T follicular helper cell (primary cell): ENCODE data around the gene HSD17B4.
A peak's percentile ranks its signal among the peaks of the same experiment; 100 is the strongest.
"Not testable (repeated sequence)": the region's sequence is repeated elsewhere in the genome, so short reads cannot be mapped to it uniquely, and the experiment has no call there.

Experiments used
- DNase-seq: peaks from one replicate; pipeline ENCODE4 v3.0.0-alpha.2; 2020; ENCODE audit warnings: low read depth

Gene HSD17B4

DNA sequence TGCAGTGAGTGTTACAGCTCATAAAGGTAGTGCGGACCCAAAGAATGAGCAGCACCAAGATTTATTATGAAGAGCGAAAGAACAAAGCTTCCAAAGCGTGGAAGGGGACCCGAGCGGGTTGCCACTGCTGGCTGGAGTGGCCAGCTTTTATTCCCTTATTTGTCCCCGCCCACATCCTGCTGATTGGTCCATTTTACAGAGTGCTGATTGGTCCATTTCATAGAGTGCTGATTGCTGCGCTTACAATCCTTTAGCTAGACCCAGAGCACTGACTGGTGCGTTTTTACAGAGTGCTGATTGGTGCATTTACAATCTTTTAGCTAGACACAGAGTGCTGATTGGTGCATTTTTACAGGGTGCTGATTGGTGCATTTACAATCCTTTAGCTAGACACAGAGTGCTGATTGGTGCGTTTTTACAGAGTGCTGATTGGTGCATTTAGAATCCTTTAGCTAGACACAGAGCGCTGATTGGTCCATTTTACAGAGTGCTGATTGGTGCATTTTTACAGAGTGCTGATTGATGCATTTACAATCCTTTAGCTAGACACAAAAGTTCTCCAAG lies 19.5 kb upstream of the HSD17B4 start:
- not testable (repeated sequence) for DNase-seq

DNA sequence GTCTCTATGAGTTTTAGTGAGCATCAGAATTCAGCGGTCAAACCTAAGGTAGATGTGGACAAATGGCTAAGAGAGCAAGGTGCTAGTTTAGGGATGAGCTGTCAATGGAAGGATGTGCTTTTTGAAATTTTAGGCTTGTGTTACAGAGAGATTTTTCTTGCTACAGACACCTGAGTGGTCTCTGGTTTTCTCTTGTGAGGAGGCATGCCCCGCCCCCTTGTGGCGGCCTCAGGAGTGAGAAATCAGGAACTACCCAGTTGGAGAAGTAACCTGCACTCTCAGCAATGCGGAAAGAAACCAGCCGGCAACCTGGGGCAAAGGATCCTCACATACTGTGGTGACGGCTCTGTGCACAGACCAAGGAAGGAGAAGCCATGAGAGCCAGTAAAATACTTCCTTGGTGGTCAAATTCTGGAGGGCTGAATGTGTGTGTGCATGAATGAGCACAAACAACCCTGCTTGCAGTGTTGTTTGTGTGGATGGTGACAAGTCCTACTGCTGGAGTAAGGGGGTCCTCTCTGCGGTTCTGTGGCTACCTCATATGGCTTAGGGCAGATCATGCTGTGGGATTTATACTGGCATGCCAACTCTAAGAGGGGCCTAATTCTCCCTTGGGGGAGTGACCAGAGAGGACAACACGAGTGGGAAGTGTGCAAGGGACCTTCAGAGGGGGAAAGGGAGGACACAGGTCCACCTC lies 16.7 kb upstream of the HSD17B4 start:
- DNase-seq = peak; percentile 59

DNA sequence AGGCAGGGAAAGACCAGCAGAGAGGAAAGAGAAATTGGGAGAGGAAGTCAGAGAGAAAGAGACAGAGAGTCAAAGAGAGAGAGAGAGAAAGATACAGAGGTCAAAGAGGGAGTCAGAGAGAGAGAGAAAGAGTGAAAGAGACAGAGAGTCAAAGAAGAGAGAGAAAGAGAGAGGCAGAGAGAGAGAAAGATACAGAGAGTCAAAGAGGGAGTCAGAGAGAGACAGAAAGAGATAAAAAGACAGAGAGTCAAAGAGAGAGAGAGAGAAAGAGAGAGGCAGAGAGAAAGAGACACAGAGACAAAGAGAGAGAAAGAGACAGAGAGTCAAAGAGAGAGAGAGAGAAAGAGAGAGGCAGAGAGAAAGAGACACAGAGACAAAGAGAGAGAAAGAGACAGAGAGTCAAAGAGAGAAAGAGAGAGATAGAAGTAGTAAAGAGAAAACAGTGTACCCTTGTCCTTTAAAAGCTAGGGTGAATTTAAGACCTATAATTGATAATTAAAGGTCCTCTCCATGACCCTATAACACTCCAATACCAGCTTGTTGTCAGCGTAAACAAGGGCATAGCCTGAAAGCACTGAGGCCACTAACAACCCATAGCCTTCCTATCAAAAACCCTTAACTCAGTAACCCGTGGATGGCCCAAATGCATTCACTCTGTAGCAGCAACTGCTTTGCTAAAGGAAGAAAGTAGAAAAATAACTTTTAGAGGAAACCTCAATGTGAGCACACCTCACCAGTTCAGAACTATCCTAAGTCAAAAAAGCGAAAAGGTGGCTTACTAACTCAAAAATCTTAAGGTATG lies 14.3 kb upstream of the HSD17B4 start:
- not testable (repeated sequence) for DNase-seq

DNA sequence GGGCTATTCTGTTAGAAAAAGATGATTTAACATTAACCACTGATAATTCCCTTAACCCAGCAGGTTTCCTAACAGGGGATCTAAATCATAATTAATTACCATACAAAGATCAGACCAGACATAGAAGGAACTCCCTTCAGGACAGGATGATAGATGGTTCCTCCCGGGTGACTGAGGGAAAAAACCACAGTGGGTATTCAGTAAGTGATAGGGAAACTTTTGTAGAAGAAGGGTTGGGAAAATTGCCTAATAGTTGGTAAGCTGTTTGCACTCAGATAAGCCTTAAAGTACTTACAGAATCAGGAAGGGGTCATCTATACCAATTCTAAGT lies 13.7 kb upstream of the HSD17B4 start:
- not testable (repeated sequence) for DNase-seq

DNA sequence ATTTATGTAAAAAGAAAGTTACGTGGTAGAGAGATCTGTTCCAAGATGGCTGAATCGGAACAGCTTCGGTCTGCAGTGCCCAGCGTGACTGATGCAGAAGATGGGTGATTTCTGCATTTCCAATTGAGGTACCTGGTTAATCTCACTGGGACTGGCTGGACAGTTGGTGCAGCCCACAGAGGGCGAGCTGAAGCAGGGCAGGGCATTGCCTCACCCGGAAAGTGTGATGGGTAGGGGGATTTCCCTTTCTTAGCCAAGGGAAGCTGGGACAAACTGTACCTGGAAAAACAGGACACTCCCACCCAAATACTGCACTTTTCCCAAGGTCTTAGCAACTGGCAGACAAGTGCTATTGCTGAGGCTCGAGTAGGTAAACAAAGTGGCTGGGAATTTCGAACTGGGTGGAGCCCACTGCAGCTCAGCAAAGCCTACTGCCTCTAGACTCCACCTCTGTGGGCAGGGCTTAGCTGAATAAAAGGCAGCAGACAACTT lies 13.1 kb upstream of the HSD17B4 start:
- DNase-seq = no peak

DNA sequence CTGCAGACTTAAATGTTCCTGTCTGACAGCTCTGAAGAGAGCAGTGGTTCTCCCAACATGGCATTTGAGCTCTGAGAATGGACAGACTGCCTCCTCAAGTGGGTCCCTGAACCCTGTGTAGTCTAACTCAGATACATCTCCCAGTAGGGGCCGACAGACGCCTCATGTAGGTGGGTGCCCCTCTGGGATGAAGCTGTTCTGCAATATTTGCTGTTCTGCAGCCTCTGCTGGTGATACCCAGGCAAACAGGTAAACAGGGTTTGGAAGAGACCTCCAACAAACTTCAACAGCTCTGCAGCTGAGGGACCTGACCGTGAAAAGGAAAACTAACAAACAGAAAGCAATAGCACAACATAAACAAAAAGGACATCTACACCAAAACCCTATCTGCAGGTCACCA lies 12.7 kb upstream of the HSD17B4 start:
- DNase-seq = not testable (repeated sequence)

DNA sequence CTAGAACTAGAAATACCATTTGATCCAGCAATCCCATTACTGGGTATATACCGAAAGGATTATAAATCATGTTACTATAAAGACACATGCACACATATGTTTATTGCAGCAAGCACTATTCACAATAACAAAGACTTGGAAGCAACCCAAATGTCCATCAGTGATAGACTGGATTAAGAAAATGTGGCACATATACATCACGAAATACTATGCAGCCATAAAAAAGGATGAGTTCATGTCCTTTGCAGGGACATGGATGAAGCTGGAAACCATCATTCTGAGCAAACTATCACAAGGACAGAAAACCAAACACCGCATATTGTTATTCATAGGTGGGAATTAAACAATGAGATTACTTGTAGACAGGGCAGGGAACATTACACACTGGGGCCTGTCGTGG lies 7.7 kb upstream of the HSD17B4 start:
- not testable (repeated sequence) for DNase-seq

DNA sequence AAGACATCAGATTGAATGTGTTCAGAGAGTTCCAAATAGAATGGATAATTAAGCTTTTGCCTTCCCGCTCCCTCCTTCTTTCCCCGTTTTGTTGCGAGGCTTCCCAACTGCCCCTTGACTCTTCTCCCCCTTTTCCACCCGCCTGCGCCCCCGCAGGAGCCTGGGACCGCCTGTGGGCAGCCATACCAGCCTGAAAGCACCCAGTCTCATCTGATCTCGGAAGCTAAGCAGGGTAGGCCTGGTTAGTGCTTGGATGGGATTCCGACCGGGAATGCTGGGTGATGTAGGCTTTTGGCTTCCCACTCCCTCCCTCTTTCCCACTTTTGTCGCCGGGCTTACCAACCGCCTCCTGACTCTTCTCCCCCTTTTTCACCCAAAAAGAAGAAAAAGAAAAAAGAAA lies 6.8 kb upstream of the HSD17B4 start:
- DNase-seq = no peak

DNA sequence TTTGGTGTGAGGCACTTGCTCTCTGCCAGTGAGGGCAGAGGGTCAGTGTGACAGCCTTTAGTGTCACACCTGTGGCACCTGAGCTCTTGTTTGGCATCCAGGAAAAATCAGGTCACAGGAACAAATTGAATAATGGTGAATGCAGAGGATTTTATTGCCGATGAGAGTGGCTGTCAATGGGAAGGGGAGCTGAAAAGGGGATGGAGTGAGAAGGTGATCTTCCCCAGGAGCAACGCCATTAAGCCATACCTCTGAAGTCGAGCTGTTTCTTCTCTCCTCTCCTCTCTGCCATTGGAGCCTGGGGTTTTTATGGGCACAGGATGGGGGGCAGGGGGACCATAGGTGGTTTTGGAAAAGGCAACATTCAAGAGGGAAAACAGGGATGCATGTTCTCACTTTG lies 2.4 kb upstream of the HSD17B4 start:
- DNase-seq = no peak

DNA sequence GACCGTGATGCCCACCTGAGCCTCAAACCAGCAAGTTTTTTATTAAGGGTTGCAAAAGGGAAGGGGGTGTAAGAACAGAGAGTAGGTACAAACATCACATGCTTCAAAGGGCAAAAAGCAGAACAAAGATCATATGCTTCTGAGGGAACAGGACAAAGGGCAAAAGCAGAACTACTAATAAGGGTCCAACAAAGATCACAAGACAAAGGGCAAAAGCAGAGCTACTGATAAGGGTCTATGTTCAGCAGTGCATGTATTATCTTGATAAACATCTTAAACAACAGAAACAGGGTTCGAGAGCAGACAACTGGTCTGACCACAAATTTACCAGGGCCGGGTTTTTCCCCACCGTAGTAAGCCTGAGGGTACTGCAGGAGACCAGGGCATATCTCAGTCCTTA lies 1.7 kb upstream of the HSD17B4 start:
- DNase-seq = not testable (repeated sequence)

DNA sequence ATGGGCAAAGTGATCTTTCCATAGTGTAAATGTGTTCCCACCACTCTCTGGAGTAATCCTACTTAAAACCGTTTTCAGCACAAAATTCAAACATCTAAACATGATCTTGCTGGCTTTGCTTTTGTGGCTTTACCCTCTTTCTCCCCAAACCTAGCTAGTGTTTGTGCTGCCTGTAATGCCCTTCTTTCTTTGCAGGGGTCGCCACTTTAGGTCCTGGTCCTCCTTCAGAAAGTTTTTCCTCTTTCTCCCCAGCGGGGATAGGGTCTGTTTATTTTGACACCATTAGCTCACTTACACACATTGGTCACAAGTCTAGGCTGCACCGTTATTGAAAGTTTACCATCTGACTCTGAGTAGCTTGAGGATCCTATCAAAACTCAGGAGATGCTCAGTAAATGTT lies 736 bp upstream of the HSD17B4 start:
- DNase-seq = no peak

DNA sequence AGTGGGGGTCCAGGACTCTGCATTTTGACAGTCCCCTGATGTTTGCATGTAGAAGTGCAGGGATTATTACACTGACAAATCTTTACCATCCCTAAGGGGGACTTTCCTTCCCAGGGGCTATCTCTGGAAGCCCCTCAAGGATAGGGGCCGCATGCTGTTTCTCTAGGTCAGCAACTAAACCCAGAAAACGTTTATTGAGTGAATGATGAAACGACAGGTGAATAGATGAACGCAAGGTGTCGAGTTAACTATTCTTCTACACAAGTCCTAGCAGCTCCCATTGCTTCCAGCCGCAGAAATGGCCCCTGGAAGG lies 281 bp upstream of the HSD17B4 start:
- DNase-seq = no peak

DNA sequence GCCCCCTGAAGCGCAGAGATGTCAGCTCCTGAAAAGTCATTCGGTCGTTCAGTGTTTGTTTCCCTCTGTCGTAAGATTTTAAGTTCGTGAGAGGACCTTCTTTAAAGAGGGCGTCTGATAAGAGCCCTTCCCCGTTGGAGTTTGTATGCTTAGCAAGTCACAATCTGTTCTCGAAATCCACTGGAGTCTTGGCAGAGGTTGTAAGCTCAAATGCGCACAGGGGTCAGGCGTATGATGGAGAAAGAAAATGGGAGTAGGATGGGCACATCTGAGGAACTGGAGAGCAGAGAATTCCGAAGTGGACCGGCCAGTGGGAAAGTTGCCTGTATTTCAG lies 710 bp downstream of the HSD17B4 start:
- DNase-seq = no peak

DNA sequence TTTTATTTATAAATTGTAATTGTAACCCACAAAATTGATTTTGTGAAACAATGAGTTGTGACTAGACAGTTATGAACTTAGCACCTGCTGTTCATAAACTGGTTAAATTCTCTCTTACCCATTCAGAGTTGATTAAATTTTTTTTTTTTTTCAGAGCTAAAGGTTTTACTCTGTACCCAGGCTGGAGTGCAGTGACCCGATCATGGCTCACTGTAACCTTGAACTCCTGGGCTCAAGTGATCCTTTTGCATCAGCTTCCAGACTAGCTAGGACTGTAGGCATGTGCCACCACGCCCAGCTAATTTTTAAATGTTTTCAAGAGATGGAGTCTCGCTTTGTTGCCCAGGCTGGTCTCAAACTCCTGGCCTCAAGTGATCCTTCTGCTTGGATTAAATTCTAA lies 1.9 kb downstream of the HSD17B4 start:
- no peak for DNase-seq

DNA sequence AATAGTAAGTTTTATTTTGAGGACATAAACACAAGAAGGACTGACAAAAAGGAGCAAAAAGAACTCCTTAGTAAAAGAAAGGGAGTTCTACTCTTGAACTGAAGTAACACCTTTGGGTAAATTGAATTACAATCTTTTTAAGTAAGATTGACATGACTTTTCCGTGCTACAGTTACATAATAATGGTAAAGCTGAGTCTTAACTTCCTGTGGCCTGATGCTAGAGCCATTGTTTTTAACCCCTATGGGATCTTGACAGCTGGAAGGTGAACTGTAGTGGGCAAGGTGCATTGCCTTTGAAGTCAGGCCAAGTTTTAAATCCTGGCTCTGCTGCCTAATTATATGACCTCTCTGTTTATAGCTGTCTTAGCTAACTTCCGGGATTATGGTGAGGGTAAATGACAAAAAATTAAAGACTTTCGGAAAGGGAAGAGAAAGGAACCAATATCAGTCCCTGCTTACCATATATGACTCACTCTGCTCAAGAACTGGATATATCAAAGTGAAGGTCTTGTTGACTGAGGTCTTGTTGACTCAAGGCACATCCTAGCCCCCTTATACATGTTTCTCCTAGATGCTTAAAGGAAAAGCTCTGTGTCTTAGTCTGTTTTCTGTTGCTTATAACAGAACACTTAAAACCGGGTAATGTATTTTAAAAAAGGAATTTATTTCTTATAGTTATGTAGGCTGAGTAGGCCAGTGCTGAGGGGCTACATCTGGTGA lies 6.8 kb downstream of the HSD17B4 start:
- no peak for DNase-seq

DNA sequence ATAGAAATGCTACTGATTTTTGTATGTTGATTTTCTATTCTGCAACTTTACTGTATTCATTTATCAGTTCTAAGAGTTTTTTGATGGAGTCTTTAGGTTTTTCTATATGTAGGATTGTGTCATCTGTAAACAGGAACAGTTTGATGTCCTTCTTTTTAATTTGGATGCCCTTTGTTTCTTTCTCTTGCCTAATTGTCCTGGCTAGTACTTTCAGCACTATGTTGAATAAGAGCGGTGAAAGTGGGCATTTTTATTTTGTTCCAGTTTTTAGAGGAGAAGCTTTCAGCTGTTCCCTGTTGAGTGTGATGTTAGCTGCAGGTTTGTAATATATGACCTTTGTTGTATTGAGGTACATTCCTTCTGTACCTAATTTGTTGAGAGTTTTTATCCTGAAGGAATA lies 13.3 kb downstream of the HSD17B4 start:
- DNase-seq = no peak

DNA sequence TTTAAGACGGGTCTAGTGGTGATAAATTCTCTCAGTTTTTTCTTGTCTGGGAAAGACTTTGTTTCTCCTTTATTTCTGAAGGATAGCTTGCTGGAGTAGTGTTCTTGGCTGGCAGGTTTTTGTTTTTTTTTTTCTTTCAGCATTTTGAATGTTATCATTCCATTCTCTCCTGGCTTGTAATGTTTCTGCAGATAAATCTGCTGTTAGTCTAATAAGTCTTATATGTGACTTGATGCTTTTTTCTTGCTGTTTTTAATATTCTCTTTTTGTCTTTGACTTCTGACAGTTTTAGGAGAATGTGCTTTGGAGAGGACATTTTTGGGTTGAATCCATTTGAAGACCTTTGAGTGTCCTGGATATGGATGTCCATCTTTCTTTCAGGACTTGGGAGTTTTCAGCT lies 16.0 kb downstream of the HSD17B4 start:
- DNase-seq = no peak

DNA sequence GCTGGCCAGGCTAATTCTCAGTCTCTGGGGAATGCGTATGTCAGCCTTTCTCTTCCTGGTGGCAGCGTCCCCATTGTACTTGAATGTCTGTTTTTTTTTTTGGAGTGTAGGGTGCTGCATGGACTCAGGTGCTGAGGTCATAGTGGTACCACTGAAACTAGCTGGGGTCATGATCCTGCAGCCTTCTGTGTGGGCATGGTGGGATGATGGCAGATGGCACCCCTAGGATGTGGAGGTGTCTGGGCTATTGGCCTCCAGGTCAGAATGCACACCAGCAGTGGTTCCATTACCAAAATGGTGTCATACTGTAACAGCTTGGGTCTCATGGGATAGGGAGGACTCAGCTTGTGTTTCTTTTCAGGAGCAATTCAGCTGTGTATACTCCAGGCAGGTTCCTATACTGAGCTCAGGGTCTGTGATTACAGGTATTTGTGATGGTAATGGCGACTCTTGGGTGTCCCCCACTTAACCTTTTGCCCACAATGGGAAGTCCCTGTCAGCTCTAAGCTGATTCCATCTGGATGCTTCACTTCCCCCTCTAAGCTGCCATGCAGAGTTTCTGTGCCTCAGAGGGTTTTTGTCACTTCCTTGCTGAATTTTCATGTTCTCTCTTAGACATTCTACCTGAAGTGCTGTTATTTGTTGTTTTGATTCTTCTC lies 17.9 kb downstream of the HSD17B4 start:
- no peak for DNase-seq

DNA sequence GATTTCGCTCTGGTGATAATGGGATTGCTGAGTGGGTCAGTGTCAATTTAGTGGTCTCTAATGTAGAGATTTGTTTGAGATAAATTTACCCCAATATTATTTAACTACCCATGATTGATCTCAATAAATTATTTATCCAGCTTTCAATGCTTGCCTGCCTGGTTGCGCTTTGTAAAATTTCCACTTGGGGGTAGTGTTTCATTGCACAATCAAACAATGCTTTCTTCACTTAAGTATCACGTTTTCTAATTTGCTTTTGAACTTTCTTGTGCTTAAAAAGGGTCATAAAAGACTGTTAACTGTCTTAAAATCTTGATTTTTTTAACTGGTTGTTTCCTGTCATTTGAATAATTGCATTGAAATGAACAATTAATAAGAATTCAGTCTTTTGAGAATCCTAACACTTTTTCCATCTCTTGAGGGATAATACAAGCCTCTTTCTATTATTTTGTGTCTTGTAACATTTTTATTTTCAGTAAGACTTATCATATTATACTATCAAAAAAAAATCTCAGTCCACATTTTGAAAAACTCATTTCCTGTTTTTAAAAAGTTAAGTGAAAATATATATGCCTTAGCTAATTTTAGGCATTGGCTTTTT lies 18.7 kb downstream of the HSD17B4 start:
- no peak for DNase-seq

DNA sequence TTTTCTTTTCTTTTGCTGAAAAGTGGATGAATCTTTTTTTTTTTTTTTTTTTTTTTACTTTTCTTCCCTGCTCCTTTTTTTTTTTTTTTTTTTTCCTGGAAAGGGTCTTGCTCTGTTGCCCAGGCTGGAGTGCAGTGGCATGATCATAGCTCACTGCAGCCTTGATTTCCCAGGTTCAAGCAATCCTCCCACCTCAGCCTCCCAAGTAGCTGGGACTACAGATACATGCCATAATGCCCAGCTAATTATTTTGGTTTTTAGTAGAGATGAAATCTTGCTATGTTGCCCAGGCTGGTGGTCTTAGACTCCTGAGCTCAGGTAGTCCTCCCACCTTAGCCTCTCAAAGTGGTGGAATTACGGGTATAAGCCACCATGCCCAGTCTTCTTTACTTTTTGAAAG lies 20.9 kb downstream of the HSD17B4 start:
- DNase-seq = no peak

DNA sequence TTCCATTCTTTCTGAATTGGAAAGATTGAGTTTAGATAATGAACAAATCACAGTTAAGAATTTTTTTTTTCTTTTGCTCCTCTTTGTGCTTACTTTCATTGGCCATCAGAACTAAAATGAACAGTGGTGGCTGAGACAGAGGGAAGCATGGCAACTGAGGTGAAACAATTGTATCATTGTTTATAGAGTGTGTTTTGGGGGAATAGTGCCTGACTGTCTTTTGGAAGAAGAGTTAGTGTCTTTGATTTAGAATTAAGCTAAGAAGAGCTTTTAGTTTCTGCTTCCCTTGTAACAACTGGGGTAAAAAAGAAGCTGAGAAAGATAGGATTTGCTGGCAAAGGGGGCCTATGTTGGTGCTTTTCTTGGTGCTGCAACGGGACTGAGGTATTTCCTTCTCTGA lies 24.0 kb downstream of the HSD17B4 start:
- DNase-seq = no peak

DNA sequence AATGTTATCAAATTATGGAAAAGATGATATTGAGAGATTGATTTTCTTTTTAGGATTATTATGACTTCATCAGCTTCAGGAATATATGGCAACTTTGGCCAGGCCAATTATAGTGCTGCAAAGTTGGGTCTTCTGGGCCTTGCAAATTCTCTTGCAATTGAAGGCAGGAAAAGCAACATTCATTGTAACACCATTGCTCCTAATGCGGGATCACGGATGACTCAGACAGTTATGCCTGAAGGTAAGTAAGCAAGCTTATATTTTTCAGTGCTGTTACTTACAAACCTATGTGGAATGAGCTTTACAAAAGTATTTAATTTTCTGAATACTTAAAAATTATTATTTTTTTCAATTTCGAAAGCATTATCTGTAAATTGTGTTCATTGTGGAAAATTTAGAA lies 26.5 kb downstream of the HSD17B4 start:
- no peak for DNase-seq
